MM.1S (cell line): Measurements from ENCODE around the gene RDH14.

Experiments used
- DNase-seq: peaks from one replicate; pipeline ENCODE4 v3.0.0-alpha.2; 2015
- H2AFZ ChIP-seq: fragments of 300-600 bp; sonication (generic); 2 replicates; pipeline ENCODE4 v1.6.0; 2016; ENCODE audit warnings: antibody characterized with exemption, low read length
- H3F3A ChIP-seq: fragments of 300-600 bp; sonication (generic); 2 replicates; pipeline ENCODE4 v1.6.1; 2016; ENCODE audit warnings: mild to moderate bottlenecking, antibody characterized with exemption, low read length, moderate library complexity, mixed read lengths; ENCODE audit not compliant: insufficient read depth
- H3K27ac ChIP-seq: fragments of 300-600 bp; sonication (generic); 2 replicates; pipeline ENCODE4 v1.5.1; 2016; ENCODE audit warnings: mild to moderate bottlenecking, low read length
- H3K27me3 ChIP-seq: fragments of 300-600 bp; sonication (generic); replicated peaks from 2 replicates; pipeline ENCODE4 v1.6.0; 2016; ENCODE audit warnings: low read length; ENCODE audit not compliant: insufficient read depth
- H3K36me3 ChIP-seq: fragments of 300-600 bp; sonication (generic); replicated peaks from 2 replicates; pipeline ENCODE4 v1.6.1; 2016; ENCODE audit warnings: mild to moderate bottlenecking, low read length, mixed read lengths; ENCODE audit not compliant: insufficient read depth
- H3K4me1 ChIP-seq: fragments of 300-600 bp; sonication (generic); 2 replicates; pipeline ENCODE4 v1.6.1; 2016; ENCODE audit warnings: low read length, mixed read lengths
- H3K4me2 ChIP-seq: fragments of 300-600 bp; sonication (generic); 2 replicates; pipeline ENCODE4 v1.6.0; 2016; ENCODE audit warnings: low read depth, low read length
- H3K4me3 ChIP-seq: fragments of 300-600 bp; sonication (generic); 2 replicates; pipeline ENCODE4 v1.5.1; 2016; ENCODE audit warnings: low read length, mixed read lengths
- H3K79me2 ChIP-seq: fragments of 300-600 bp; sonication (generic); 2 replicates; pipeline ENCODE4 v1.6.1; 2016; ENCODE audit warnings: mixed run types, low read length, mixed read lengths
- H3K9ac ChIP-seq: fragments of 300-600 bp; sonication (generic); 2 replicates; pipeline ENCODE4 v1.6.1; 2016; ENCODE audit warnings: low read length, mixed read lengths
- H3K9me2 ChIP-seq: fragments of 300-600 bp; sonication (generic); replicated peaks from 2 replicates; pipeline ENCODE4 v1.6.1; 2016; ENCODE audit warnings: mild to moderate bottlenecking, low read length, mixed read lengths; ENCODE audit not compliant: insufficient read depth
- H3K9me3 ChIP-seq: fragments of 300-600 bp; sonication (generic); replicated peaks from 2 replicates; pipeline ENCODE4 v1.6.1; 2016; ENCODE audit warnings: mild to moderate bottlenecking, low read length, mixed read lengths; ENCODE audit not compliant: insufficient read depth
- H4K20me1 ChIP-seq: fragments of 300-600 bp; sonication (generic); 2 replicates; pipeline ENCODE4 v1.6.1; 2016; ENCODE audit warnings: mild to moderate bottlenecking, low read length, moderate library complexity, mixed read lengths; ENCODE audit not compliant: insufficient read depth
- EZH2 ChIP-seq: fragments of 300-600 bp; sonication (generic); optimal IDR thresholded peaks from 2 replicates; pipeline ENCODE3; 2017; ENCODE audit warnings: low read depth, mild to moderate bottlenecking, antibody characterized with exemption, low read length, mixed read lengths
- EZH2phosphoT487 ChIP-seq: fragments of 300-600 bp; sonication (generic); IDR thresholded peaks from 2 replicates; pipeline ENCODE4 v1.6.1; 2018; ENCODE audit warnings: antibody characterized with exemption, low read length
- TF ChIP-seq, protein P1 (sequence below): fragments of 300-600 bp; sonication (generic); IDR thresholded peaks from 2 replicates; pipeline ENCODE4 v1.5.1; 2016; ENCODE audit warnings: antibody characterized with exemption, low read length, mixed read lengths

RDH14 gene

DNA sequence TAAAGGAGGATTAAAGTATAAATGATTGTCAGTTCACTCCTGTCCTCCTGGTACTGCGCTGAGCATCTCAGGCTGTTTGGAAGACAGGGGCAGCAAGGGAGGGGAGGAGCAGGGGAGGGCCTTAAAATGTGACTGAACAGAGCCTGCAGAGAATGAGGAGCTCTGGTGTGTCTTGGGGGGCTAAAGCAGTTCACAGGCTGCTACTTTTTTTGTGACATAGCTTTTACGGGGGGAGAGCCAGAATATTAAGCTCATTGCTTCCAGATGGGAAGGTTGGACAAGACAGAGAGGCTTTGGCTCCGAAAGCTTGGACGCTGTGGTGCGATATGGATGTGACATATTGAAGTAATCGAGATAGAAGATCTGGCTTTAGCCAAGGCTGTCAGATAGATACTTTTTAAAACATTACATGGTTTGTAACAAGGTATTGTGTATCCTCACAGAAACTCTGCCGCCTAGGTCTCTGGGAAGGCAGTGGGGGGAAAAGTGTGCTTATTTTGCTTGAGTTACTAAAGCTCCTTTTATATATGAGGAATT lies 40.5 kb downstream of the RDH14 start:
- no peak for DNase-seq
- no peaks in the 10 kb centered on the region for H3K27me3 ChIP-seq
- H3K27ac ChIP-seq, result no peak overlapping the region
- no peak overlapping the region for H3K9ac ChIP-seq
- no peaks in the 10 kb centered on the region for H4K20me1 ChIP-seq
- H3F3A ChIP-seq, result no peaks in the 10 kb centered on the region
- no peaks in the 10 kb centered on the region for H3K9me3 ChIP-seq
- no peaks in the 10 kb centered on the region for H3K36me3 ChIP-seq
- H3K9me2 ChIP-seq, result no peaks in the 10 kb centered on the region
- H3K4me1 ChIP-seq, result no peaks in the 10 kb centered on the region
- H3K79me2 ChIP-seq, result no peaks in the 10 kb centered on the region
- H2AFZ ChIP-seq, result no peak overlapping the region
- no peak overlapping the region for H3K4me3 ChIP-seq
- H3K4me2 ChIP-seq, result no peak overlapping the region
- TF ChIP-seq, protein P1, sequence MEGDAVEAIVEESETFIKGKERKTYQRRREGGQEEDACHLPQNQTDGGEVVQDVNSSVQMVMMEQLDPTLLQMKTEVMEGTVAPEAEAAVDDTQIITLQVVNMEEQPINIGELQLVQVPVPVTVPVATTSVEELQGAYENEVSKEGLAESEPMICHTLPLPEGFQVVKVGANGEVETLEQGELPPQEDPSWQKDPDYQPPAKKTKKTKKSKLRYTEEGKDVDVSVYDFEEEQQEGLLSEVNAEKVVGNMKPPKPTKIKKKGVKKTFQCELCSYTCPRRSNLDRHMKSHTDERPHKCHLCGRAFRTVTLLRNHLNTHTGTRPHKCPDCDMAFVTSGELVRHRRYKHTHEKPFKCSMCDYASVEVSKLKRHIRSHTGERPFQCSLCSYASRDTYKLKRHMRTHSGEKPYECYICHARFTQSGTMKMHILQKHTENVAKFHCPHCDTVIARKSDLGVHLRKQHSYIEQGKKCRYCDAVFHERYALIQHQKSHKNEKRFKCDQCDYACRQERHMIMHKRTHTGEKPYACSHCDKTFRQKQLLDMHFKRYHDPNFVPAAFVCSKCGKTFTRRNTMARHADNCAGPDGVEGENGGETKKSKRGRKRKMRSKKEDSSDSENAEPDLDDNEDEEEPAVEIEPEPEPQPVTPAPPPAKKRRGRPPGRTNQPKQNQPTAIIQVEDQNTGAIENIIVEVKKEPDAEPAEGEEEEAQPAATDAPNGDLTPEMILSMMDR, result no peak
- TF ChIP-seq EZH2phosphoT487, result no peak
- no peak for TF ChIP-seq EZH2

DNA sequence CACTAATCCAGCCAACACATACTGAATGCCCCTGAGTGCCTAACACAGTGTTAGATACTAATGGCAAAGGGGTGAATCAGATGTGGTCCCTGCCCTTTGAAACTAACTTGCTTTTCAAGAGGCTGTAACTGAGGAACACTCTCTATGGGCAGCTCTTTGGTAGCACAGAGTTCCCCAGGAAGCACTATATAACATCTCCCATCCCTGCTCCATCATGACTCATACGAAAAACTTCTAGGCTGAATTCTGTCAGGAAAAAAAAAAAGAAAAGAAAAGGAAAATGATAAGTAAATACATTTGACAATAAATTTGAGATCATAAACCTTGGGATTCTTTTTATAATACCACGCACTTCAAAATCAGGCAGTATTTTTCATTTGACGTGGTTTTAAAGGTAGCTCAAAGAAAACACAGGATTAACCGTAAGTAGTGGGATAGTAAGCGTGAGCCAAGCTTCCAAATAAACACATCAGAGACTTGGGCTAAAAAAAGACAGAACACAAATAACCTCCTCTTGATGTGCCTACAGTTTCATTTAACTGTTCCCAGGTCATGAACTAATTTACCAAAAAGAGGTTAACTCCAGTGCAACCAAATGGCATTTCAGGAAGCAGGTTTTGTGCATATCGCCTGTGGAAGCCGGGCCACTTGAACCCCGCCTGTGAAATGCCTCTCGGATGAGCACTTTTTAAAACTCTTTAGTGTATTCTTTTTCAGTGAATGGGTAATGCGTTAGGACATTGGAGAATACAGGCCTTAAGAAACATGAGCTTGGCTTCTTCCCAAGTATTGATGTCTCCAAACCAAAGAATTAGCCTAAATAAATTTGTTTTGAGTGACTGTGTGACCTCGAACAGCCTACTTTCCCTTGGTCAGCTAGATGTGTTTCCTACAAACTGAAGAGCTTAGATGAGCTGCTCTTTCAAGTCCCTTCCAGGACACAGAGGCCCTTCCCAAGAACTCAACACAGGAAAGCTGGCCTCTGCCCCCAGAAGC lies 42.0 kb downstream of the RDH14 start:
- Histone ChIP-seq H3K4me1 (no peaks in the 10 kb centered on the region), H3K36me3 (no peaks in the 10 kb centered on the region), H3K27me3 (no peaks in the 10 kb centered on the region), H3K9me3 (no peaks in the 10 kb centered on the region), H3K9ac (no peak overlapping the region), H3K9me2 (no peaks in the 10 kb centered on the region), H2AFZ (no peak overlapping the region), H3K4me2 (no peak overlapping the region), H3F3A (no peaks in the 10 kb centered on the region), H3K4me3 (no peak overlapping the region), H3K79me2 (no peaks in the 10 kb centered on the region), H3K27ac (no peak overlapping the region), H4K20me1 (no peaks in the 10 kb centered on the region)
- DNase-seq, result no peak
- TF ChIP-seq, protein P1, result no peak
- TF ChIP-seq EZH2 (no peak), EZH2phosphoT487 (no peak)

DNA sequence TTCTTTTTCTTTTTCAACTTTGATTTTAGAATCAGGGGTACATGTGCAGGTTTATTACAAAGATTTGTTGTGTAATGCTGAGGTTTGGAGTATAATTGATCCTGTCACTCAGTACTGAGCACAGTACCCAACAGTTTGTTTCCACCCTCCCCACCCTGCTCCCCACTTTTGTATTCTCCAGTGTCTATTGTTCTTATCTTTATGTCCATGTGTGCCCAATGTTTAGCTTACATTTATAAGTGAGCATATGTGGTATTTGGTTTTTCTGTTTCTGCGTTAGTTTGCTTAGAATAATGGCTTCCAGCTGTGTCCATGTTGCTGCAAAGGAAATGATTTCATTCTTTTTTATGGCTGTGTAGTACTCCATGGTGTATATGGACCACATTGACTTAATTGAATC lies 43.1 kb downstream of the RDH14 start:
- Histone ChIP-seq H2AFZ (no peak overlapping the region), H3K79me2 (no peaks in the 10 kb centered on the region), H3K4me3 (no peak overlapping the region), H3K4me1 (no peaks in the 10 kb centered on the region), H3K27me3 (no peaks in the 10 kb centered on the region), H3K9me3 (no peaks in the 10 kb centered on the region), H3K27ac (no peak overlapping the region), H3K36me3 (no peaks in the 10 kb centered on the region), H3K9ac (no peak overlapping the region), H4K20me1 (no peaks in the 10 kb centered on the region), H3K4me2 (no peak overlapping the region), H3K9me2 (no peaks in the 10 kb centered on the region), H3F3A (no peaks in the 10 kb centered on the region)
- DNase-seq, result no peak
- TF ChIP-seq, protein P1, result no peak
- TF ChIP-seq EZH2phosphoT487 (no peak), EZH2 (no peak)
